ENCODE results near the gene PDCL2.
"Not testable (repeated sequence)": the region's sequence is repeated elsewhere in the genome, so short reads cannot be mapped to it uniquely, and the experiment has no call there.

PDCL2 gene

GRCh38 chr4:55592014-55592413 is at the start of gene PDCL2:
Gene PDCL2 (minus strand): TSS chr4:55592245. CDS start chr4:55592109, 136 bp downstream.
- ATAC-seq, result no peak

DNA sequence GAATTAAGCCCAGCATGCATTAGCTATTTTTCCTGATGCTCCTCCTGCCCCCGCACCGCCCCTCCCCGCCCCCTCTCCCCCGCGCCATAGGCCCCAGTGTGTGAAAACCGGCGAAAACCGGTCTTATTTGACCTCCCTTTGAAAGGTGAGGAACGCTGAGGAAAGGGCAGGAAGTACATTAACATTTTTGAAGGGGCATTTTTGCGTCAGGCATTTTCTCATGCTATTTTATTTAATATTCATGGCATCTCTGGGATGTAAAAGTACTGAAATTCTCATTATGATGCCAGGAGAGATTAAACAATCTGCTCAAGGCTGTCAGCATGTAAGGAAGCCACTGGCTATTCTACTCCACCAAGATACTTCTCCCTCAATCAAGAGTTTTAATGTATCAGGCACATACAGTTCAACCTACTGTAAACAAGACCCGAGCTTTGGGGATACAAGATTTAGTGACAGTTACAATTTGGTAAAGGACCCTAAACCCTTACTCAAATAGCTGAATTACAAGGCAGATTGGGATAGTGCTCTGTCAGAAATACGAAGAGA is 45.3 kb upstream of the PDCL2 start:
- no peak for ATAC-seq

DNA sequence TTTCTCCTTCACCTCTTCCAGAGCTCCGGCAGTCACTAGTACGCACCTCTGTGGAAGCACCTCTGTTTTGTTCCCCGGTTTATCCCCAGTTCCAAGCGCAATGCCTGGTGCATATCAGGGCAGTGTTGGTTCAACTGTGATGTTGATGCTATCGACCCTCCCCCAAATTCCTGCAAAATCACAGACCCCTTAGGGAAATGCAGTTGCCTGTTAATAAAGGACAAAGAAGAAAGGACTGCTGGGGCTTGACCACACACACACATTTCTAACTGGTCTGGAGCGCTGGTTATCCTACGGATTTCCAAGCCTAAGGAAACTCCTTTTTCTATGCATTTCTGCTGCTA is 44.6 kb upstream of the PDCL2 start:
- no peak for ATAC-seq

DNA sequence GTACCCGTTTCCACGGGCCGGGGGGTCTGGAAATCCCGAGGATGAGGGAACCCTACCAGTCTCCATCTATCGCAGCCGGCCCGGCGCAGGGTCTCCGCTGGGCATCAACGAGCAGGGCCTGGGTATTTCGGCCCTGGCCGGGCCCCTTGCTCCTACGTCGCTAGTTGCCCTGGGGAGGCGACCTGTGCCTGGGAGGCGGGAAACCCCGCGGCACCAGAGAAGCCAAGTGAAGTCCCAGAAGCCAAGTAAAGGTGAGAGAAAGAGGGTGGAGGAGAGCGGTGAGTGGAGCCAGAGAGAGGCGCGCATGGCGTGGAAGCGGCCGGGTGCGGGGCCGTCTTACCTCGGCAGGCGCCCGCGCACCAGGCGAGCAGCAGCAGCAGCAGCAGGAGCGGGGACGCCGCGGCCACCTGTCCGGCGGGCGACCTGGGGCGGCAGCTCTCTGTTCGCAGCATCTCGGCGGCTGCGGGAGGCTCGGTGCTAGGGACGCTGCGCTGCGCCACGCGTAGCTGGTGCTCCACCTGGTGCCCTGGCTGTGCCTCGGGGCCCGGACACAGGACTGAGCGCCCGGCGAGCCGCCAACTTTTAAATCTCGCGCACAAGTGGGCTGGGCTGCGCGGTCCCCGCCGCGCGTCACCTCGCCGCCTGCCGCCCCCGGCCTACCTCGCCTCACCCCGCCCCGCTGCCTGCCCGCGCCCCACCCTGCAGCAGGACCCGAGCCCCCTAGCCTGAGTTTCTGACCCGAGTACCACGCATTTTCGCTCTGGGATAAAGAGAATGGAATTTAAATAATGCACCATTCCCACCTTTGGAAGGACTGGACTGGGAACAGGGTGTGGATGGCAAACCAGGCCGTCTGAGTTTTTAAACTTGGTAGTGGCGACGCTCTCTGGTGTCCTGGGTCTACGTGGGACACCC is 44.0 kb upstream of the PDCL2 start, which contains the start of gene NMU:
Gene NMU (minus strand): TSS at position 558 of the 915 bp plus-strand sequence. CDS start 106 bp downstream, at position 452.
- peak; percentile 55 to 64 for ATAC-seq

DNA sequence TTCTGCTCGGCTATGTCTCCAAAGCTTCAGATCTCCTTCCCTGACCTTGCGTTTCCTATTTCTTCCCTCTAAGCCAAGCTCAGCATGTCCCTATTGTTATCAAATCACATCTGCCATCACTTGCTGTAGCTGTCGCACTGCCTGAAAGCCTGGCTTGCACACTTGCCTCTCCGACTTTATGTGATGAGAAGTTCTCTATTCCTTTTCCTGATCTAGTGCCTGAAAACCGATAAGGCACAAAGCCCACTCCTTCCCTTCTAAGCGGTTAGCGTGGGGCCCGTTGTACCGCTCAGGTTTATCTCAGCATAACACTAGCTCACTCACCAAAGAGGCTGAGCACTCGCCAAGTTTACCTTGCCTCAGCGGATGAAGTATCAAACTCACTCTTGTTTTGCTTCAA is 43.2 kb upstream of the PDCL2 start:
- ATAC-seq, result no peak

DNA sequence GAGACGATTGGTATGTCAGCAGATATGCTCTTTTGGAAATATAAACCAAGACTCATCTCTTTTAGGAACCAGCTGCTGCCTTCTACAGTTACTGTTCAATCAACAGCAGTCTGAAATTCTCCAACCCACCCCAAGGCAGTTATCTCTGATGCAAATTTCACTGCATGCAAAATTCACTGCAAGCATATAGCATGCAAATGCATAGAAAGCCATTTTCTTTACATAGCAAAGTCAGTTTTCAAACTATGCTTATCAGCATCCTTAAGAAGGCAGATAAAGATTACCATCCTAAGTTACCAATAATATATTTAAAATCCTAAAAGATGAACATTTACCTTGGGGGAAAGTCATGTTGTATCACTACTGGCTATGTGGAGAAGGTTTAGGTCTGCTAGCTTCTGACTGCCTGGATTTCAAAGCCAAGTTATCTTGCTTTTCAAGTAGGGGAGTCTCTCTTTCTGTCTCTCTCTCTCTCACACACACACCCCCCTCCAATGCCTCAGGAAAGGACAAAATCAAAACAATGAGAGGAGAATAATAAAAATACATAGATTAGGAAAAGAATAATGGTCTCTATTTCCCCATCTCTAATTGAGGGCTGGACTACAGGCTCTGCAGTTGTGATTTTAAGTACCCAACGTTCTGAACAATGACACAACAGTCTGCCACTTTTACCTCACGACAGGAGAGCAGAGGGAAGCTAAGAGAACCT is 42.5 kb upstream of the PDCL2 start:
- no peak for ATAC-seq

DNA sequence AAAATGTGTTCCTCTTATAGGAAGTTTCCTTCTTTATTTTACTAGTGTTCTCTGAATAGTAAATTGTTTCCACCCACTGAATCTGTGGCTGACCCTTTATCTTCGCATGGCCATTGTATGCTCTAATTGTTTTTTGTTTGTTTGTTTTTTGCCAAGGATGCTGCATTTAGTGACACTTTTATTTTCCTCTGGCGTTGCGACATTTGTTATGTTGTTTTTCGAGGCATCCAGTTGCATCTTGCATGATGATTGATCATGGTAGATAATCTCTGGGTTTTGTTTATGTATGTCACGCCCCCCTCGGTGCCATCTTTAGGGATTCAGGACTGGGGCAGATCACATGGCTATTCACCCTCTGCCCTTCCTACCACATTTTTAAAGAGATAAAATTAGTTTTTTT is 41.9 kb upstream of the PDCL2 start:
- no peak for ATAC-seq

- no peak for ATAC-seq
These were observed 33.8 kb upstream of the PDCL2 start for GRCh38 chr4:55625835-55626234.

- not testable (repeated sequence) for ATAC-seq
These were observed 32.0 kb upstream of the PDCL2 start for GRCh38 chr4:55624063-55624462.

DNA sequence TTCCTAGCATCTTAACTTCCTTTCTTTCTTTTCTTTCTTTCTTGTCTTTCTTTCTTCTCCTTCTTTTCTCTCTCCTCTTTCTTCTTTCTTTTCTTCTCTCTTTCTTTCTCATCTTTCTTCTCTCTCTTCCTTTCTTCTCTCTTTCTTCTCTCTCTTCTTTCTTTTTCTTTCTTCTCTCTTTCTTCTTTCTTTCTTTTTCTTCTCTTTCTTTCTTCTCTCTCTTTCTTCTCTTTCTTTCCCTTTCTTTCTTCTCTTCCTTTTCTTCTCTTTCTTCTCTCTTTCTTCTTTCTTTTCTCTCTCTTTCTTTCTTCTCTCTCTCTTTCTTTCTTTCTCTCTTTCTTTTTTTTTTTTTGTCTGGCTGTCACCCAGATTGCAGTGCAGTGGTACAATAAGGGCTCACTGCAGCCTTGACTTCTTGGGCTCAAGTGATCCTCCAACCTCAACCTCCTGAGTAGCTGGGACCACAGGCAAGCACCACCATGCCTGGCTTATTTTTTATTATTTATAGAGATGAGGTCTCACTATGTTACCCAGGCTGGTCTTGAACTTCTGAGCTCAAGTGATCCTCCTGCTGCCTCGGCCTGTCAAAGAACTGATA is 26.6 kb upstream of the PDCL2 start:
- no peak for ATAC-seq

DNA sequence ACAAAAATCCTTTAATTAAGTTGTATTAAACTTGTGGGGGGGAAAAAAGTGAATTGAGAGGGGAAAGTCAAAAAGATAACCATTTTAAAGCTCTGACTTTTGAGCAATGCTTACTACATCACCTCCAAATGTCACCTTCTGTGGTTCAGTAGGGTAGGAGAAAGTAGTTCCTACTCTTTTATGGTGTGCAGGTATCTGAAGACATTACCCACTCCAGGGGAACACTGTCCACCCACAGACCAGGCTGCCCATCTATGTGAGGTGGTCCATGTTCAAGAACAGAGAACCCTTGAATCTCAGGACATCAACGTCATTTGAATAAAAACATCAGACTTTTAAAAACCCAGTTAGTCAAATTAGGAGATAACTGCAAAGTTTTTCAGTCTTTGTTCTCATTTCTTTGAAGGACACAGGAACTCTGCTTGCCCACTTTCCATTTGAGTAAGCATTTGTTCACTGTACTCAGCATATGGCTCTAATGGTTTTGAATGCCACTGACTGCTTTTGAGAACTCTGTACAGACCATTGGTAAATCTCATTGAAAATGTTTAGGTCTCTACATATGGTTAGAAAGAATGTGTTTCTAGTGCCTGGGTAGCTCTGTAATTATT is 25.6 kb upstream of the PDCL2 start:
- ATAC-seq, result peak; percentile 38 to 48

- ATAC-seq, result no peak
These were observed 23.0 kb upstream of the PDCL2 start for GRCh38 chr4:55615008-55615407.

DNA sequence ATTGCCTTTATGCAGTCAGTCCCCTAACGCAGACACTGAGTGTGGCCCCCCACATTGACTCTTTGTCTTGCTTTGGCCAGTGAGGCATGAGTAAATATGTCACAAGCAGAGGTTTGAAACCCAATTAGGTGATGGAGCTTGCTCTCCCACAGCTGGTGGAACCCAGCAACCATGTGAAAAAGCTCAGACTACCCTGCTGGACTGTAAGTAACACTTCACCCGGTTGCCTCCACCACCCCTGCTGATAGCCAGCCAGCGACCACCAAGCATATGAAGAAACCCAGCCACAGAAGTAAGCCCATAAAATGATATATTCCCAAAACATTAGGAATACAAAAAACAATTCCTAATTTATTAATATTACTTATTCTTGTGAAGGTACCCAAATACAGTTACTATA is 21.6 kb upstream of the PDCL2 start:
- ATAC-seq, result no peak

GRCh38 chr4:55612341-55612740 is 20.3 kb upstream of the PDCL2 start:
- ATAC-seq, result no peak

DNA sequence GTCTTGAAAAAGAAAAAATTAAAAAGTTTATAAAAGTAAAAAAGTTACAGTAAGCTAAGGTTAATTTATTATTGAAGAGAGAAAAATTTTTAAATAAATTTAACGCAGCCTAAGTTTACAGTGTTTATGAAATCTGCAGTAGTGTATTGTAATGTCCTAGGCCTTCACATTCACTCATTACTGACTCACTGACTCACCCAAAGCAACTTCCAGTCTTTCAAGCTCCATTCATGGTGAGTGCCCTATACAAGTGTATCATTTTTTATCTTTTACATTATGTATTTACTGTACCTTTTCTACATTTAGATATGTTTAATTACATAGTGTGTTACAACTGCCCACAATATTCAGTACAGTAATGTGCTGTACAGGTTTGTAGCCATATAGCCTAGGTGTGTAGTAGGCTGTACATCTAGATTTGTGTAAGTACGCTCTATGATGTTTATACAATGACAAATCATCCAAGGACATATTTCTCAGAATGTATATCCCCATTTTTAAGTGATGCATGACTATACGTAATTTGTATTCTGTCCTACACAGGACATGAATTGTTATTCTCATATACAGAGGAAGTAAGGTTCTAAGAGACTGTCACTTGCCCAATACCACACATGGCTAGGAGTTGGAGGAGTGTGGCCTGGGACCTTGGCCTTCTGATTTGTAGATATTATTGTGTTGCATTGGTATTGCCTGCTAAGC is 19.5 kb upstream of the PDCL2 start:
- ATAC-seq, result no peak

GRCh38 chr4:55610381-55610780 is 18.3 kb upstream of the PDCL2 start:
- no peak for ATAC-seq

DNA sequence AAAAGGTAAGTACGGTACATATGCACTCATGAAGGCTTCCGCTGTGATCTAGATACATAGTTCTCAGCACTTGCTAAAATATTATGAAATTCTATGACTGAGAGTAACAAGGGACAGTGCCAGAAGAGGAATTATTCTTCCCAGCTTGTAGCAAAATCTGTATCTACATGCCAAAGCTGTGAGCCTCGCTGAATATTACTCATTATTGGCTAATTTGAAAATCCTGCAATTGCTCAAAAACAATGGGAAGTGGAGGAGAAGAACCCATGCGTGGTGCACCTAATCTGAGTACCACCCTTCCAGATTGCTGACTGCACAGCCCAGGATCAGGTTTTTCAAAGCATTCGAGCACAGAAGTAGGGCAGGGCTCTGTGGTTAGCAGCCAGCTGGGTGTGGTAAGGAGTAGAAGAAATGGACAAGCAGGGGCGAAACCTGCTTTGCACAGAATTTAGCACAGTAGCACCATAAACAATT is 17.4 kb upstream of the PDCL2 start:
- no peak for ATAC-seq

DNA sequence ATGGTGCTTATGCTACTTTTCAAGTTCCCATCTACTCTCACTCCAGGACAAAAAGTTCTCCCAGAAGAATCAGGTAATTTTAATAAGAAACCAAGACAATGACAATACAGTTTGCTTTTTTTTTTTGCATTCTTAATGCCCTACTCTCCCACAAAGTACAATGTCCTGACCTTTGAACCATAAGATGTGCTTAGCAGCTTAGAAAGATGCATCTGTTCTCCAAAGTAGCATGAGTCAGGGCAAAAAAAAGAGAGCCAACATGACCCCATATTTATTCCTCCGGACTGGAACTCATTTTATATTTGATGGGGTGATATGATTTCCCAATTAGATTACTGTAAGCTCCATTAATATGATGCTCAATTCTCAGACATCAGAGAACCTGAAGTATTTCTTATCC is 16.5 kb upstream of the PDCL2 start:
- ATAC-seq, result no peak

DNA sequence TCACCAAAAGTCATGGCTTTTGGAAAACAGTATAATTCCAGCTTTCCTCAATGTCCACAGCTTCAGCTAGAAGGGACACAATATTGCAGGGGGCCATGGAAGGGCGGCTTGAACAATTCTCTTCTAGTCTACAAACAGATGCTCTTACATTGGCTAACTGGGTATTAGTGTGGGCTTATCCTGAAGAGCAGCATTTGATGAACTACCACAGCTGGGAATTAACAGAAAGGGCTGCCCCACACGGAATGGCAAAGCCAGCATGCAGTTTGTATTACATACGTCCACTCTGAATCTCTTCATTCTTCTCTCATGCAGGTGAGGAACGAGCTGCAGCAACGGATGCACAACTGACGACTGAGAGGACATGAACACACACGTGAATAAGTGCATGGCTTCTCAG is 13.0 kb upstream of the PDCL2 start:
- ATAC-seq, result no peak

GRCh38 chr4:55600640-55601039 is 8.6 kb upstream of the PDCL2 start:
- no peak for ATAC-seq

GRCh38 chr4:55598641-55599040 is 6.6 kb upstream of the PDCL2 start:
- ATAC-seq, result no peak

DNA sequence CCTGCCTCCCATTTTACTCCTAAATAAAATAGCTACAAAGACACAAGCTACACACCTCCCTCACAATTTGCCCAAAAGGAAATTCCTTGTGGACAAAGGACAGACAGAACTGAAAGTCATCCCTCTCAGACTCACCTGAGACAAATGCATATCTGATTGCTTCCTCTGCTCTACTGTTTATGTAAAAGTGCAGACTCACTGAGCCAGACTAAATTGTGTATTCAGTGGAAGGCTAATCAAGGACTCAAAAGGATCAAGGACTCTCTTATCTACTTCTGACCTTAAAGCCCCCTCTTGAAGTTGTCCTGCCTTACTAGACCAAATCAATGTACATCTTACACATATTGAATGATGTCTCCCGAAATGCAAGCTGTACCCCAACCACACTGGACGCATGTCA is 3.9 kb downstream of the PDCL2 start:
- ATAC-seq, result no peak
